ENCODE measurements around the gene GPR183.

GPR183 gene

GRCh38 chr13:99339736-99340397 lies 32.7 kb upstream of the GPR183 start:
- H3K4me3 ChIP-seq (ENCODE audit: low read depth, low read length) = no peak overlapping the region

GRCh38 chr13:99339230-99339721 lies 32.1 kb upstream of the GPR183 start:
- no peak overlapping the region for H3K4me3 ChIP-seq (ENCODE audit: low read depth, low read length)

- no peak overlapping the region for H3K4me3 ChIP-seq (ENCODE audit: low read depth, low read length)
Observed at GRCh38 chr13:99335603-99336002, 28.4 kb upstream of the GPR183 start.

- H3K4me3 ChIP-seq (ENCODE audit: low read depth, low read length) = no peak overlapping the region
Observed at GRCh38 chr13:99335087-99335486, 27.9 kb upstream of the GPR183 start.

- H3K4me3 ChIP-seq (ENCODE audit: low read depth, low read length) = no peak overlapping the region
Observed at GRCh38 chr13:99334221-99334620, 27.0 kb upstream of the GPR183 start.

GRCh38 chr13:99332456-99332855 lies 25.3 kb upstream of the GPR183 start:
- H3K4me3 ChIP-seq (ENCODE audit: low read depth, low read length) = no peak overlapping the region

GRCh38 chr13:99331881-99332293 lies 24.7 kb upstream of the GPR183 start:
- H3K4me3 ChIP-seq (ENCODE audit: low read depth, low read length) = no peak overlapping the region

GRCh38 chr13:99330942-99331341 lies 23.7 kb upstream of the GPR183 start:
- H3K4me3 ChIP-seq (ENCODE audit: low read depth, low read length) = no peak overlapping the region

- no peak overlapping the region for H3K4me3 ChIP-seq (ENCODE audit: low read depth, low read length)
Observed at GRCh38 chr13:99329477-99329876, 22.3 kb upstream of the GPR183 start.

GRCh38 chr13:99327761-99328160 lies 20.6 kb upstream of the GPR183 start:
- no peak overlapping the region for H3K4me3 ChIP-seq (ENCODE audit: low read depth, low read length)

- no peak overlapping the region for H3K4me3 ChIP-seq (ENCODE audit: low read depth, low read length)
Observed at GRCh38 chr13:99327126-99327525, 19.9 kb upstream of the GPR183 start.

- H3K4me3 ChIP-seq (ENCODE audit: low read depth, low read length) = no peak overlapping the region
Observed at GRCh38 chr13:99326012-99326411, 18.8 kb upstream of the GPR183 start.

- no peak overlapping the region for H3K4me3 ChIP-seq (ENCODE audit: low read depth, low read length)
Observed at GRCh38 chr13:99323488-99323887, 16.3 kb upstream of the GPR183 start.

- no peak overlapping the region for H3K4me3 ChIP-seq (ENCODE audit: low read depth, low read length)
Observed at GRCh38 chr13:99322297-99323103, 15.3 kb upstream of the GPR183 start.

- no peak overlapping the region for H3K4me3 ChIP-seq (ENCODE audit: low read depth, low read length)
Observed at GRCh38 chr13:99321709-99322108, 14.5 kb upstream of the GPR183 start.

GRCh38 chr13:99320693-99321481 lies 13.7 kb upstream of the GPR183 start:
- H3K4me3 ChIP-seq (ENCODE audit: low read depth, low read length) = no peak overlapping the region

- H3K4me3 ChIP-seq (ENCODE audit: low read depth, low read length) = no peak overlapping the region
Observed at GRCh38 chr13:99316657-99317256, 9.6 kb upstream of the GPR183 start.

GRCh38 chr13:99316224-99316623 lies 9.0 kb upstream of the GPR183 start:
- no peak overlapping the region for H3K4me3 ChIP-seq (ENCODE audit: low read depth, low read length)

- no peak overlapping the region for H3K4me3 ChIP-seq (ENCODE audit: low read depth, low read length)
Observed at GRCh38 chr13:99315186-99315585, 8.0 kb upstream of the GPR183 start.

- H3K4me3 ChIP-seq (ENCODE audit: low read depth, low read length) = no peak overlapping the region
Observed at GRCh38 chr13:99314640-99315176, 7.5 kb upstream of the GPR183 start.

- H3K4me3 ChIP-seq (ENCODE audit: low read depth, low read length) = no peak overlapping the region
Observed at GRCh38 chr13:99313941-99314340, 6.7 kb upstream of the GPR183 start.

Measured in iPS-11a (cell line).